Activated naive CD4-positive, alpha-beta T cell treated with anti-CD3 and anti-CD28 coated beads for 36 hours (primary cell): ENCODE results near the gene LILRA5. TPM values are rescaled to one million over a fixed set of nuclear protein-coding genes. Genes with fewer than 3 reads are reported as not detected.
"Not testable (repeated sequence)": the region's sequence is repeated elsewhere in the genome, so short reads cannot be mapped to it uniquely, and the experiment has no call there.

Experiments
- CTCF ChIA-PET: fragments of 350-600 bp; sonication (Branson Sonifier 250); formaldehyde crosslinking; loops from one replicate; lab custom pipeline; 2021; ENCODE audit warnings: antibody characterized with exemption; lab: Charles Lee
- DNase-seq: peaks from one replicate; pipeline ENCODE4 v3.0.0-alpha.2; 2020
- H3K27ac Mint-ChIP-seq: one replicate; pipeline ENCODE4 v1.8.0; 2021; ENCODE audit warnings: mild to moderate bottlenecking, mixed read lengths
- H3K27me3 Mint-ChIP-seq: one replicate; pipeline ENCODE4 v1.8.0; 2021; ENCODE audit warnings: low read depth, mixed read lengths
- H3K36me3 Mint-ChIP-seq: one replicate; pipeline ENCODE4 v1.8.0; 2021; ENCODE audit warnings: low read depth, mixed read lengths
- H3K4me1 Mint-ChIP-seq: one replicate; pipeline ENCODE4 v1.8.0; 2021; ENCODE audit warnings: low read depth, mixed read lengths
- H3K4me3 Mint-ChIP-seq: one replicate; pipeline ENCODE4 v1.8.0; 2021; ENCODE audit warnings: mild to moderate bottlenecking, moderate library complexity, mixed read lengths
- H3K9me3 Mint-ChIP-seq: one replicate; pipeline ENCODE4 v1.8.0; 2021; ENCODE audit warnings: mixed read lengths
- intact Hi-C: fragments of 100-400 bp; cut with micrococcal nuclease; formaldehyde crosslinking; loops from one replicate; pipeline ENCODE4 v1.15.1; 2023
- total RNA-seq, 2 experiments: library from RNA; stranded (reverse); gene quantifications; one replicate each; pipeline ENCODE4 v1.2.3, GENCODE V29; 2021

The LILRA5 gene
- total RNA-seq, 2 experiments from 2014 or later = not detected

GRCh38 chr19:54297759-54298305, 15.1 kb downstream of the LILRA5 start:
- intact Hi-C loops = no loop called here
- no peak for DNase-seq
- CTCF ChIA-PET = no interaction called here

GRCh38 chr19:54294539-54294938, 18.4 kb downstream of the LILRA5 start:
- Mint-ChIP-seq H3K27ac (no peak overlapping the region), H3K27me3 (peaks cover 21% of the 10 kb centered on the region), H3K4me1 (no peaks in the 10 kb centered on the region), H3K9me3 (no peaks in the 10 kb centered on the region), H3K36me3 (no peaks in the 10 kb centered on the region), H3K4me3 (no peak overlapping the region)
- CTCF ChIA-PET = no interaction called here
- no peak for DNase-seq
- intact Hi-C loops = no loop called here

More at GRCh38 chr19:54297759-54298305, 15.1 kb downstream of the LILRA5 start:
- Mint-ChIP-seq H3K27me3 (peaks cover 15% of the 10 kb centered on the region), H3K36me3 (no peaks in the 10 kb centered on the region), H3K27ac (no peak overlapping the region), H3K4me3 (no peak overlapping the region), H3K9me3 (no peaks in the 10 kb centered on the region), H3K4me1 (no peaks in the 10 kb centered on the region)

- H3K36me3 Mint-ChIP-seq, CTCF ChIA-PET: not testable (repeated sequence)
- H3K27me3 Mint-ChIP-seq = peaks cover 17% of the 10 kb centered on the region
Observed at GRCh38 chr19:54289160-54289559, 23.8 kb downstream of the LILRA5 start.

GRCh38 chr19:54287456-54287855, 25.5 kb downstream of the LILRA5 start:
- Mint-ChIP-seq H3K27ac (no peak overlapping the region), H3K9me3 (no peaks in the 10 kb centered on the region), H3K4me3 (no peak overlapping the region), H3K36me3 (no peaks in the 10 kb centered on the region), H3K27me3 (peaks cover 10% of the 10 kb centered on the region), H3K4me1 (no peaks in the 10 kb centered on the region)
- intact Hi-C loops = no loop called here
- CTCF ChIA-PET = interaction anchor here (0.7 kb wide), 1 partner anchor 21 kb away, joined by 3 read pairs; no protein-coding TSS in a partner anchor
- DNase-seq = no peak

More at GRCh38 chr19:54289160-54289559, 23.8 kb downstream of the LILRA5 start:
- H3K9me3 Mint-ChIP-seq, intact Hi-C loops, H3K4me3 Mint-ChIP-seq, DNase-seq, H3K4me1 Mint-ChIP-seq, H3K27ac Mint-ChIP-seq: not testable (repeated sequence)

GRCh38 chr19:54286283-54286682, 26.7 kb downstream of the LILRA5 start:
- not testable (repeated sequence) for H3K4me3 Mint-ChIP-seq

GRCh38 chr19:54285427-54286056, 27.4 kb downstream of the LILRA5 start:
- H3K9me3 Mint-ChIP-seq, H3K27ac Mint-ChIP-seq, CTCF ChIA-PET, H3K4me3 Mint-ChIP-seq, H3K36me3 Mint-ChIP-seq, DNase-seq, intact Hi-C loops, H3K4me1 Mint-ChIP-seq: not testable (repeated sequence)
- H3K27me3 Mint-ChIP-seq = peaks cover 17% of the 10 kb centered on the region

More at GRCh38 chr19:54286283-54286682, 26.7 kb downstream of the LILRA5 start:
- H3K36me3 Mint-ChIP-seq, intact Hi-C loops, DNase-seq, H3K4me1 Mint-ChIP-seq, H3K27ac Mint-ChIP-seq, CTCF ChIA-PET, H3K9me3 Mint-ChIP-seq: not testable (repeated sequence)
- peaks cover 17% of the 10 kb centered on the region for H3K27me3 Mint-ChIP-seq

- Mint-ChIP-seq H3K9me3 (no peaks in the 10 kb centered on the region), H3K4me1 (no peaks in the 10 kb centered on the region)
- no peak for DNase-seq
Observed at GRCh38 chr19:54282686-54283470, 30.1 kb downstream of the LILRA5 start.

GRCh38 chr19:54281729-54282075, 31.3 kb downstream of the LILRA5 start:
- H3K9me3 Mint-ChIP-seq, CTCF ChIA-PET, H3K27ac Mint-ChIP-seq, DNase-seq, H3K4me3 Mint-ChIP-seq, H3K4me1 Mint-ChIP-seq, H3K36me3 Mint-ChIP-seq, intact Hi-C loops: not testable (repeated sequence)
- peaks cover 32% of the 10 kb centered on the region for H3K27me3 Mint-ChIP-seq

More at GRCh38 chr19:54282686-54283470, 30.1 kb downstream of the LILRA5 start:
- Mint-ChIP-seq H3K36me3 (no peaks in the 10 kb centered on the region), H3K4me3 (no peak overlapping the region), H3K27ac (no peak overlapping the region), H3K27me3 (peaks cover 32% of the 10 kb centered on the region)
- CTCF ChIA-PET = no interaction called here
- intact Hi-C loops = no loop called here

- CTCF ChIA-PET = interaction anchor here (0.7 kb wide), 1 partner anchor 16 kb away, joined by 3 read pairs; no protein-coding TSS in a partner anchor
- intact Hi-C loops = no loop called here
- Mint-ChIP-seq H3K36me3 (no peaks in the 10 kb centered on the region), H3K4me3 (no peak within 1 kb of the TSS), H3K4me1 (no peaks in the 10 kb centered on the region), H3K9me3 (no peaks in the 10 kb centered on the region), H3K27me3 (peaks cover 32% of the 10 kb centered on the region), H3K27ac (no peak within 1 kb of the TSS)
- no peak for DNase-seq
Observed at GRCh38 chr19:54281007-54281728, 31.8 kb downstream of the LILRA5 start, which contains the start of gene LILRB2. LILRB2 (minus strand) TSS chr19:54281110; CDS start chr19:54280496, 614 bp downstream.

- H3K4me3 Mint-ChIP-seq, H3K4me1 Mint-ChIP-seq, H3K27ac Mint-ChIP-seq, H3K36me3 Mint-ChIP-seq, DNase-seq, H3K9me3 Mint-ChIP-seq, intact Hi-C loops: not testable (repeated sequence)
- peaks cover 36% of the 10 kb centered on the region for H3K27me3 Mint-ChIP-seq
- CTCF ChIA-PET = interaction anchor here (0.7 kb wide), 1 partner anchor 15 kb away, joined by 3 read pairs; no protein-coding TSS in a partner anchor
Observed at GRCh38 chr19:54280441-54280840, 32.5 kb downstream of the LILRA5 start.

GRCh38 chr19:54280025-54280424, 32.9 kb downstream of the LILRA5 start:
- CTCF ChIA-PET = not testable (repeated sequence)

GRCh38 chr19:54279406-54279962, 33.5 kb downstream of the LILRA5 start:
- Mint-ChIP-seq H3K36me3 (no peaks in the 10 kb centered on the region), H3K9me3 (no peaks in the 10 kb centered on the region), H3K4me1 (no peaks in the 10 kb centered on the region), H3K27ac (no peak overlapping the region), H3K27me3 (peaks cover 36% of the 10 kb centered on the region), H3K4me3 (no peak overlapping the region)
- intact Hi-C loops = no loop called here
- CTCF ChIA-PET = no interaction called here
- DNase-seq = no peak

More at GRCh38 chr19:54280025-54280424, 32.9 kb downstream of the LILRA5 start:
- H3K36me3 Mint-ChIP-seq, intact Hi-C loops, H3K4me3 Mint-ChIP-seq, DNase-seq, H3K9me3 Mint-ChIP-seq, H3K4me1 Mint-ChIP-seq, H3K27ac Mint-ChIP-seq: not testable (repeated sequence)
- H3K27me3 Mint-ChIP-seq = peaks cover 39% of the 10 kb centered on the region
